HepG2 (cell line): ENCODE measurements around the gene SLC5A6. TPM values are rescaled to one million over a fixed set of nuclear protein-coding genes. Genes with fewer than 3 reads are reported as not detected.
A peak's percentile ranks its signal among the peaks of the same experiment; 100 is the strongest.

Experiments
- DR1 ChIP-seq: sonication (generic); formaldehyde crosslinking; IDR thresholded peaks from 2 replicates; pipeline ENCODE4 v1.8.0; 2021; ENCODE audit warnings: mild to moderate bottlenecking, missing genetic modification reagents, inconsistent platforms
- KDM5B ChIP-seq: sonication (generic); formaldehyde crosslinking; IDR thresholded peaks from 2 replicates; pipeline ENCODE4 v1.4.0; 2020; ENCODE audit warnings: missing genetic modification reagents, mild to moderate bottlenecking, borderline replicate concordance
- NAIF1 ChIP-seq: sonication (generic); formaldehyde crosslinking; IDR thresholded peaks from 2 replicates; pipeline ENCODE4 v1.5.0; 2020; ENCODE audit warnings: mild to moderate bottlenecking, missing genetic modification reagents, borderline replicate concordance
- PTBP1 ChIP-seq: fragments of 200-400 bp; formaldehyde crosslinking; IDR thresholded peaks from 2 replicates; pipeline ENCODE4 v1.6.1; 2018; ENCODE audit warnings: low read length, low read depth; ENCODE audit not compliant: poor library complexity, severe bottlenecking
- RFXAP ChIP-seq: sonication (generic); formaldehyde crosslinking; IDR thresholded peaks from 2 replicates; pipeline ENCODE4 v1.4.0; 2020; ENCODE audit warnings: missing genetic modification reagents, borderline replicate concordance
- SATB2 ChIP-seq: sonication (generic); formaldehyde crosslinking; IDR thresholded peaks from 2 replicates; pipeline ENCODE4 v1.5.0; 2020; ENCODE audit warnings: missing genetic modification reagents
- ZBTB7B ChIP-seq: sonication (generic); formaldehyde crosslinking; IDR thresholded peaks from 2 replicates; pipeline ENCODE4 v1.4.0; 2020; ENCODE audit warnings: missing genetic modification reagents
- ZFP82 ChIP-seq: sonication (generic); formaldehyde crosslinking; IDR thresholded peaks from 2 replicates; pipeline ENCODE4 v1.5.1; 2020; ENCODE audit warnings: mild to moderate bottlenecking, missing genetic modification reagents, borderline replicate concordance
- ZNF550 ChIP-seq: sonication (generic); formaldehyde crosslinking; IDR thresholded peaks from 2 replicates; pipeline ENCODE4 v1.4.0; 2020; ENCODE audit warnings: mild to moderate bottlenecking, missing genetic modification reagents, borderline replicate concordance
- ZNF556 ChIP-seq: sonication (generic); formaldehyde crosslinking; IDR thresholded peaks from 2 replicates; pipeline ENCODE4 v1.4.0; 2020; ENCODE audit warnings: mild to moderate bottlenecking, missing genetic modification reagents, borderline replicate concordance
- ZNF562 ChIP-seq: sonication (generic); formaldehyde crosslinking; IDR thresholded peaks from 2 replicates; pipeline ENCODE4 v1.8.0; 2022; ENCODE audit warnings: missing genetic modification reagents, borderline replicate concordance
- ZNF883 ChIP-seq: sonication (generic); formaldehyde crosslinking; IDR thresholded peaks from 2 replicates; pipeline ENCODE4 v1.5.1; 2020; ENCODE audit warnings: mild to moderate bottlenecking, missing genetic modification reagents; ENCODE audit errors: not compliant biosample characterization
- ZSCAN20 ChIP-seq: sonication (generic); formaldehyde crosslinking; IDR thresholded peaks from 2 replicates; pipeline ENCODE4 v1.4.0; 2020; ENCODE audit warnings: missing genetic modification reagents, mild to moderate bottlenecking, borderline replicate concordance
- ZSCAN31 ChIP-seq: sonication (generic); formaldehyde crosslinking; IDR thresholded peaks from 2 replicates; pipeline ENCODE4 v1.5.0; 2020; ENCODE audit warnings: low read depth, mild to moderate bottlenecking, missing genetic modification reagents
- polyA plus RNA-seq, 8 experiments: library from polyadenylated mRNA; depleted of rRNA in 3 of 8; stranded (reverse) in 7 of 8; unstranded in 1 of 8; fragments of >200 nt; fragmentation: Illumina TruSeq in 4 of 8; extraction: Trizol in 4 of 8; gene quantifications; 2 replicates each; pipeline versions ENCODE4 v1.2.1 to v1.2.3, GENCODE V29; 2011 to 2016; ENCODE audit warnings: low read depth in 4 of 8, missing spikeins in 1 of 8, mixed read lengths in 1 of 8; ENCODE audit not compliant: insufficient read depth in 1 of 8
- total RNA-seq, 5 experiments: library from RNA; depleted of rRNA; stranded (reverse); fragments of >200 nt; fragmentation: Illumina TruSeq; extraction: Trizol; gene quantifications; 2 replicates each; pipeline ENCODE4 v1.2.3, GENCODE V29; 2016; ENCODE audit warnings: low read depth in 1 of 5
- TF ChIP-seq, protein P1 (sequence below), 2 experiments: fragments of 450-650 bp in 1 of 2; sonication (generic) in 1 of 2; formaldehyde crosslinking in 1 of 2; IDR thresholded peaks; 2 replicates each; pipeline versions ENCODE4 v1.6.1 to v1.8.0; 2016 to 2022; ENCODE audit warnings: antibody characterized with exemption in 1 of 2, mild to moderate bottlenecking in 1 of 2, missing genetic modification reagents in 1 of 2
- TF ChIP-seq, protein P2 (sequence below): sonication (generic); formaldehyde crosslinking; conservative IDR thresholded peaks from 2 replicates; pipeline ENCODE4 v1.5.0; 2020; ENCODE audit warnings: missing genetic modification reagents
- TF ChIP-seq, protein P3 (sequence below): IDR thresholded peaks from 2 replicates; pipeline ENCODE4 v1.6.1; 2016; ENCODE audit warnings: missing genetic modification reagents, missing compliant biosample characterization

The SLC5A6 gene
- total and polyA plus RNA-seq, 2 of the 13 experiments (the other 11 are each of a cell fraction or from before 2014, with no cell fraction given), result 135 to 417 TPM

DNA sequence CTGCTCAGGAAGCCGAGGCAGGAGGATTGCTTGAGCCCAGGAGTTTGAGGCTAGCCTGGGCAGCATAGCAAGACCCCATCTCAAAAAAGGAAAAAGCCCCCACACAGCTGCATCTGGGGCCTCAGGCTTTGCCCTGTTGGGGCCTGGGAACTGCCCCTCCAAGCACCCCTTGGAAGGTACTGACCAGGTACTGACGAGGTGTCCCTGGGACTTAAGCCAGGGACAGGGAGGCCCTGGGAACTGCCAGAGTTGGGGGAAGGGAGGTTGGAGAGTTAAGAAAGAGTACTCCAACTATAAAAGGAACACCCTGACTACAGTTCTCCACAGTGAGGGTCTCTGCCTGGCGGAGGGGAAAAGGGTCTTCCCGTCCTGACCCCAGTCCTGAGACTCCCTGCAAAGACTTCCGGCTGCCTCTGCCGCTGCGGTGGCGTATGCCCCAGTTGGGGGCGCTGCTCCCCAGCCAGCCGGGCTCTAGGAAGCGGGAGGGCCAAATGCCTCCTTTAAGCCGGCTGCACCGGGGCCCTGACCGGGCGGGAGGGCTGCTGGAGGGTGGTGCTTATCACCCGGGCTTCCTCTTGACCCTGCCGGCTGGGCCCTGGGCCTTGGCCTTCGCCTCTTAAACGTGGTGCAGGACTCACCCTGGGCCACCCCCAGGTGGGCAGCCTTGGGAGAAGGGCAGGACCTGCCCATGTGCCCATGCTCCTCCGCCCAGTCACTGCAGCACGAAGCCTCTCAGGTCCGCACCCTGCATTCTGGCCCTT is 38.0 kb upstream of the SLC5A6 start (continued):
- TF ChIP-seq, protein P1, sequence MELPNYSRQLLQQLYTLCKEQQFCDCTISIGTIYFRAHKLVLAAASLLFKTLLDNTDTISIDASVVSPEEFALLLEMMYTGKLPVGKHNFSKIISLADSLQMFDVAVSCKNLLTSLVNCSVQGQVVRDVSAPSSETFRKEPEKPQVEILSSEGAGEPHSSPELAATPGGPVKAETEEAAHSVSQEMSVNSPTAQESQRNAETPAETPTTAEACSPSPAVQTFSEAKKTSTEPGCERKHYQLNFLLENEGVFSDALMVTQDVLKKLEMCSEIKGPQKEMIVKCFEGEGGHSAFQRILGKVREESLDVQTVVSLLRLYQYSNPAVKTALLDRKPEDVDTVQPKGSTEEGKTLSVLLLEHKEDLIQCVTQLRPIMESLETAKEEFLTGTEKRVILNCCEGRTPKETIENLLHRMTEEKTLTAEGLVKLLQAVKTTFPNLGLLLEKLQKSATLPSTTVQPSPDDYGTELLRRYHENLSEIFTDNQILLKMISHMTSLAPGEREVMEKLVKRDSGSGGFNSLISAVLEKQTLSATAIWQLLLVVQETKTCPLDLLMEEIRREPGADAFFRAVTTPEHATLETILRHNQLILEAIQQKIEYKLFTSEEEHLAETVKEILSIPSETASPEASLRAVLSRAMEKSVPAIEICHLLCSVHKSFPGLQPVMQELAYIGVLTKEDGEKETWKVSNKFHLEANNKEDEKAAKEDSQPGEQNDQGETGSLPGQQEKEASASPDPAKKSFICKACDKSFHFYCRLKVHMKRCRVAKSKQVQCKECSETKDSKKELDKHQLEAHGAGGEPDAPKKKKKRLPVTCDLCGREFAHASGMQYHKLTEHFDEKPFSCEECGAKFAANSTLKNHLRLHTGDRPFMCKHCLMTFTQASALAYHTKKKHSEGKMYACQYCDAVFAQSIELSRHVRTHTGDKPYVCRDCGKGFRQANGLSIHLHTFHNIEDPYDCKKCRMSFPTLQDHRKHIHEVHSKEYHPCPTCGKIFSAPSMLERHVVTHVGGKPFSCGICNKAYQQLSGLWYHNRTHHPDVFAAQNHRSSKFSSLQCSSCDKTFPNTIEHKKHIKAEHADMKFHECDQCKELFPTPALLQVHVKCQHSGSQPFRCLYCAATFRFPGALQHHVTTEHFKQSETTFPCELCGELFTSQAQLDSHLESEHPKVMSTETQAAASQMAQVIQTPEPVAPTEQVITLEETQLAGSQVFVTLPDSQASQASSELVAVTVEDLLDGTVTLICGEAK (IDR thresholded peaks at IDR 0.05), result no peak
- TF ChIP-seq, protein P1 (CRISPR knock-in tag; IDR thresholded peaks at IDR 0.05), result peak; percentile 66; the same call in 1 of the 2 replicates
- TF ChIP-seq ZNF883 (CRISPR knock-in tag), result peak; percentile 59
- TF ChIP-seq DR1 (CRISPR knock-in tag), result 0 out of 2 replicates have a peak, but pooled peaks have one; percentile 33
- TF ChIP-seq ZNF550 (CRISPR knock-in tag), result 0 out of 2 replicates have a peak, but pooled peaks have one; percentile 44
- no peak for TF ChIP-seq SATB2 (CRISPR knock-in tag)
- peak; percentile 66; the same call in 1 of the 2 replicates for TF ChIP-seq RFXAP (CRISPR knock-in tag)
- TF ChIP-seq ZNF562 (CRISPR knock-in tag), result no peak
- TF ChIP-seq NAIF1, result 0 out of 2 replicates have a peak, but pooled peaks have one; percentile 40
- TF ChIP-seq, protein P2, sequence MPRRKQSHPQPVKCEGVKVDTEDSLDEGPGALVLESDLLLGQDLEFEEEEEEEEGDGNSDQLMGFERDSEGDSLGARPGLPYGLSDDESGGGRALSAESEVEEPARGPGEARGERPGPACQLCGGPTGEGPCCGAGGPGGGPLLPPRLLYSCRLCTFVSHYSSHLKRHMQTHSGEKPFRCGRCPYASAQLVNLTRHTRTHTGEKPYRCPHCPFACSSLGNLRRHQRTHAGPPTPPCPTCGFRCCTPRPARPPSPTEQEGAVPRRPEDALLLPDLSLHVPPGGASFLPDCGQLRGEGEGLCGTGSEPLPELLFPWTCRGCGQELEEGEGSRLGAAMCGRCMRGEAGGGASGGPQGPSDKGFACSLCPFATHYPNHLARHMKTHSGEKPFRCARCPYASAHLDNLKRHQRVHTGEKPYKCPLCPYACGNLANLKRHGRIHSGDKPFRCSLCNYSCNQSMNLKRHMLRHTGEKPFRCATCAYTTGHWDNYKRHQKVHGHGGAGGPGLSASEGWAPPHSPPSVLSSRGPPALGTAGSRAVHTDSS (CRISPR knock-in tag), result no peak
- peak; percentile 31 for TF ChIP-seq PTBP1
- peak; percentile 69; the same call in 1 of the 2 replicates for TF ChIP-seq KDM5B (CRISPR knock-in tag)
- no peak for TF ChIP-seq ZSCAN31 (CRISPR knock-in tag)
- TF ChIP-seq ZNF556 (CRISPR knock-in tag), result peak; percentile 74; the same call in 1 of the 2 replicates
- peak; percentile 82; the same call in 1 of the 2 replicates for TF ChIP-seq ZFP82 (CRISPR knock-in tag)
- TF ChIP-seq ZSCAN20 (CRISPR knock-in tag), result no peak
- TF ChIP-seq ZBTB7B (CRISPR knock-in tag), result peak; percentile 84
- TF ChIP-seq, protein P3, sequence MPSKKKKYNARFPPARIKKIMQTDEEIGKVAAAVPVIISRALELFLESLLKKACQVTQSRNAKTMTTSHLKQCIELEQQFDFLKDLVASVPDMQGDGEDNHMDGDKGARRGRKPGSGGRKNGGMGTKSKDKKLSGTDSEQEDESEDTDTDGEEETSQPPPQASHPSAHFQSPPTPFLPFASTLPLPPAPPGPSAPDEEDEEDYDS, result no peak
